H9 (cell line): ENCODE measurements around the gene TMEM163. TPM values are rescaled to one million over a fixed set of nuclear protein-coding genes. Genes with fewer than 3 reads are reported as not detected.

Source experiments
- DNase-seq: peaks from one replicate; pipeline ENCODE4 v3.0.0-alpha.2; 2017
- H2AFZ ChIP-seq: one replicate; pipeline ENCODE4 v1.6.1; 2013; ENCODE audit warnings: mild to moderate bottlenecking, low read length, control low read depth, moderate library complexity
- H2AK5ac ChIP-seq: 2 replicates; pipeline ENCODE4 v1.6.1; 2013; ENCODE audit warnings: low read length, control low read depth, mixed read lengths; ENCODE audit not compliant: insufficient read length
- H2BK120ac ChIP-seq: one replicate; pipeline ENCODE4 v1.6.1; 2013; ENCODE audit warnings: low read depth, mild to moderate bottlenecking, low read length, control low read depth, inconsistent platforms; ENCODE audit not compliant: poor library complexity, severe bottlenecking
- H2BK12ac ChIP-seq: 2 replicates; pipeline ENCODE4 v1.6.1; 2013; ENCODE audit warnings: low read length, control low read depth, mixed read lengths, low read depth; ENCODE audit not compliant: insufficient read length
- H2BK15ac ChIP-seq: 2 replicates; pipeline ENCODE4 v1.6.1; 2013; ENCODE audit warnings: low read depth, low read length, control low read depth
- H2BK20ac ChIP-seq: one replicate; pipeline ENCODE4 v1.6.1; 2013; ENCODE audit warnings: low read depth, mild to moderate bottlenecking, low read length, control low read depth, inconsistent platforms; ENCODE audit not compliant: poor library complexity, severe bottlenecking
- H2BK5ac ChIP-seq: 2 replicates; pipeline ENCODE4 v1.6.1; 2013; ENCODE audit warnings: low read length, control low read depth, mixed read lengths; ENCODE audit not compliant: insufficient read length
- H3K14ac ChIP-seq: 2 replicates; pipeline ENCODE4 v1.6.1; 2013; ENCODE audit warnings: low read length, control low read depth; ENCODE audit not compliant: insufficient read depth
- H3K18ac ChIP-seq: 2 replicates; pipeline ENCODE4 v1.6.1; 2013; ENCODE audit warnings: low read depth, mild to moderate bottlenecking, mixed read lengths, low read length, control low read depth; ENCODE audit not compliant: insufficient read length
- H3K23ac ChIP-seq: 2 replicates; pipeline ENCODE4 v1.6.1; 2013; ENCODE audit warnings: low read length, control low read depth, mixed read lengths, low read depth; ENCODE audit not compliant: insufficient read length
- H3K23me2 ChIP-seq: 2 replicates; pipeline ENCODE4 v1.6.1; 2013; ENCODE audit warnings: low read depth, mild to moderate bottlenecking, mixed read lengths, low read length, control low read depth; ENCODE audit not compliant: insufficient read length, poor library complexity, severe bottlenecking
- H3K27ac ChIP-seq: 2 replicates; pipeline ENCODE4 v1.5.1; 2013; ENCODE audit warnings: low read length, control low read depth, mixed read lengths, low read depth; ENCODE audit not compliant: insufficient read length
- H3K27me3 ChIP-seq: 2 replicates; pipeline ENCODE4 v1.6.1; 2013; ENCODE audit warnings: low read length, control low read depth, inconsistent platforms; ENCODE audit not compliant: insufficient read depth
- H3K4ac ChIP-seq: 2 replicates; pipeline ENCODE4 v1.6.1; 2013; ENCODE audit warnings: low read depth, mild to moderate bottlenecking, control low read depth, inconsistent platforms, low read length, moderate library complexity
- H3K4me1 ChIP-seq: 2 replicates; pipeline ENCODE4 v1.6.1; 2013; ENCODE audit warnings: low read length, control low read depth, inconsistent platforms; ENCODE audit not compliant: insufficient read depth
- H3K4me2 ChIP-seq: 2 replicates; pipeline ENCODE4 v1.6.1; 2013; ENCODE audit warnings: low read length, control low read depth, mixed read lengths; ENCODE audit not compliant: insufficient read length, insufficient read depth
- H3K56ac ChIP-seq: 2 replicates; pipeline ENCODE4 v1.6.1; 2013; ENCODE audit warnings: low read depth, mild to moderate bottlenecking, mixed read lengths, low read length, control low read depth; ENCODE audit not compliant: insufficient read length
- H3K79me1 ChIP-seq: 2 replicates; pipeline ENCODE4 v1.6.1; 2013; ENCODE audit warnings: low read depth, mild to moderate bottlenecking, moderate library complexity, low read length, control low read depth, inconsistent platforms; ENCODE audit not compliant: insufficient read depth, poor library complexity, severe bottlenecking
- H3K79me2 ChIP-seq: 2 replicates; pipeline ENCODE4 v1.6.1; 2013; ENCODE audit warnings: low read length, control low read depth, inconsistent platforms; ENCODE audit not compliant: insufficient read depth
- H3K9ac ChIP-seq: 2 replicates; pipeline ENCODE4 v1.6.1; 2013; ENCODE audit warnings: low read length, control low read depth, mixed read lengths; ENCODE audit not compliant: insufficient read length; ENCODE audit errors: extremely low read depth
- H3K9me3 ChIP-seq: one replicate; pipeline ENCODE4 v1.6.1; 2013; ENCODE audit warnings: low read depth, low read length, inconsistent platforms; ENCODE audit not compliant: control insufficient read depth
- H3T11ph ChIP-seq: one replicate; pipeline ENCODE4 v1.6.1; 2013; ENCODE audit warnings: mild to moderate bottlenecking, low read length, control low read depth, inconsistent platforms
- H4K20me1 ChIP-seq: one replicate; pipeline ENCODE4 v1.6.1; 2013; ENCODE audit not compliant: control insufficient read depth, insufficient read length, insufficient read depth
- H4K5ac ChIP-seq: 2 replicates; pipeline ENCODE4 v1.6.1; 2013; ENCODE audit warnings: low read depth, mild to moderate bottlenecking, mixed read lengths, low read length, control low read depth; ENCODE audit not compliant: insufficient read length
- H4K8ac ChIP-seq: replicated peaks from 2 replicates; pipeline ENCODE4 v1.6.1; 2013; ENCODE audit warnings: low read length, control low read depth, mixed read lengths, low read depth; ENCODE audit not compliant: insufficient read length
- H4K91ac ChIP-seq: 2 replicates; pipeline ENCODE4 v1.6.1; 2013; ENCODE audit warnings: low read depth, mild to moderate bottlenecking, moderate library complexity, mixed read lengths, low read length, control low read depth; ENCODE audit not compliant: insufficient read length
- H3K27ac Mint-ChIP-seq, 3 experiments: 2 replicates in 2 of 3; 3 replicates in 1 of 3; pipeline ENCODE4 v1.8.0; 2020 to 2021; ENCODE audit warnings: mixed read lengths in 3 of 3, mild to moderate bottlenecking in 1 of 3, moderate library complexity in 1 of 3
- H3K27me3 Mint-ChIP-seq: 2 replicates; pipeline ENCODE4 v1.8.0; 2021; ENCODE audit warnings: low read depth, mild to moderate bottlenecking, moderate library complexity, mixed read lengths
- H3K36me3 Mint-ChIP-seq, 3 experiments: 2 replicates in 2 of 3; 3 replicates in 1 of 3; pipeline ENCODE4 v1.8.0; 2020 to 2021; ENCODE audit warnings: low read depth in 3 of 3, mixed read lengths in 3 of 3; ENCODE audit not compliant: insufficient read depth in 1 of 3
- H3K4me1 Mint-ChIP-seq, 2 experiments: 2 replicates each; pipeline ENCODE4 v1.8.0; 2020; ENCODE audit warnings: mixed read lengths in 2 of 2
- H3K4me3 Mint-ChIP-seq, 2 experiments: 2 replicates in 1 of 2; 3 replicates in 1 of 2; pipeline ENCODE4 v1.8.0; 2020 to 2021; ENCODE audit warnings: mild to moderate bottlenecking in 2 of 2, mixed read lengths in 2 of 2, moderate library complexity in 1 of 2
- H3K9me3 Mint-ChIP-seq, 2 experiments: 2 replicates in 1 of 2; 3 replicates in 1 of 2; pipeline ENCODE4 v1.8.0; 2020; ENCODE audit warnings: mild to moderate bottlenecking in 2 of 2, mixed read lengths in 2 of 2, moderate library complexity in 1 of 2
- CTCF ChIP-seq: fragments of 200-600 bp; sonication (generic); conservative IDR thresholded peaks from 3 replicates; pipeline ENCODE4 v1.8.0; 2021; ENCODE audit warnings: antibody characterized with exemption, mild to moderate bottlenecking
- WGBS: extraction: QIAGEN DNeasy Blood & Tissue Kit; methylation state at CpG from one replicate; pipeline ENCODE4 v1.1.7; 2013; ENCODE audit warnings: missing lambda C conversion rate, low lambda C conversion rate, mixed read lengths; ENCODE audit not compliant: insufficient read length; ENCODE audit errors: extremely low coverage; 5-methylcytosine and 5-hydroxymethylcytosine counted together
- total RNA-seq: library from RNA; stranded (reverse); gene quantifications from 2 replicates; pipeline ENCODE4 v1.2.1, GENCODE V29; 2021

TMEM163 gene
- total RNA-seq, 1 experiment from 2014 or later: 0.39 TPM

DNA sequence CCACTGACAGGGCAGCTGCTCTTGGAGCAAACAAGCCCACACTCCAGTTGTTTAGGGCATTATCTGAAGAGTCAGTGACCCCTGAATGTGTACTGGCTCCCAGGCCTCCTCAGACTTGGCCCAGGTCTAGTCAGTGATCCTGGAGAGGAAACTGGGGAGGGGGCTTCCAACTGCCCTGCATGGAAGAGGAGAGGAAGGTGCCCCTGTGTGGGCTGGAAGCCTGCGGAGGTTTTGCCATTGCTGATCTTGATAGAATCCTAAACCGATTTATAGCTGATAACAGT, 267.5 kb downstream of the TMEM163 start:
- Mint-ChIP-seq H3K4me3 (no peak overlapping the region), H3K27ac (peak overlapping the region in 1 of 3 experiments; percentile 15; a peak in 2 of 7 replicates), H3K9me3 (no peaks in the 10 kb centered on the region), H3K27me3 (no peaks in the 10 kb centered on the region), H3K36me3 (peaks cover 7 to 13% (median 13%) of the 10 kb centered on the region in 3 experiments; a peak in 6 of 7 replicates), H3K4me1 (peaks cover 10 to 14% of the 10 kb centered on the region in 2 experiments; a peak in 3 of 4 replicates)
- Histone ChIP-seq H2BK12ac (no peak overlapping the region), H2BK5ac (no peak overlapping the region), H2BK20ac (no peak overlapping the region), H3T11ph (no peak overlapping the region), H3K27ac (no peak overlapping the region), H4K91ac (no peak overlapping the region), H2AFZ (no peak overlapping the region), H3K14ac (no peak overlapping the region), H3K4me2 (no peak overlapping the region), H3K9me3 (no peaks in the 10 kb centered on the region), H4K5ac (no peak overlapping the region), H3K79me2 (no peaks in the 10 kb centered on the region), H3K23ac (no peak overlapping the region), H2BK120ac (no peak overlapping the region), H3K56ac (no peak overlapping the region), H3K27me3 (no peaks in the 10 kb centered on the region), H2AK5ac (no peak overlapping the region), H3K79me1 (no peaks in the 10 kb centered on the region), H3K4ac (no peak overlapping the region), H2BK15ac (no peak overlapping the region), H3K23me2 (no peaks in the 10 kb centered on the region), H3K18ac (no peak overlapping the region), H3K9ac (no peak overlapping the region), H4K20me1 (no peaks in the 10 kb centered on the region), H4K8ac (no peak overlapping the region), H3K4me1 (no peaks in the 10 kb centered on the region)
- WGBS: no CpG with 5 or more reads among the region's 2 CpGs
- no peak for DNase-seq
- no peak for TF ChIP-seq CTCF
